Suprapubic skin (tissue), 4 donors: ENCODE data around the gene PATL2. TPM values are rescaled to one million over a fixed set of nuclear protein-coding genes. Genes with fewer than 3 reads are reported as not detected.
"Not testable (repeated sequence)": the region's sequence is repeated elsewhere in the genome, so short reads cannot be mapped to it uniquely, and the experiment has no call there.

Experiments used
- DNase-seq, 2 donors: peaks; one replicate each; pipeline ENCODE4 v3.0.0-alpha.2; 2019; ENCODE audit warnings: low spot score in 2 of 2
- H3K27ac ChIP-seq: fragments of 200-600 bp; sonication (generic); one replicate; pipeline ENCODE4 v1.5.1; 2019
- H3K27me3 ChIP-seq: fragments of 200-600 bp; sonication (generic); one replicate; pipeline ENCODE4 v1.5.1; 2019
- H3K36me3 ChIP-seq: fragments of 200-600 bp; sonication (generic); one replicate; pipeline ENCODE4 v1.5.1; 2019
- H3K4me1 ChIP-seq: fragments of 200-600 bp; sonication (generic); one replicate; pipeline ENCODE4 v1.5.1; 2019
- H3K4me3 ChIP-seq: fragments of 200-600 bp; sonication (generic); one replicate; pipeline ENCODE4 v1.5.1; 2019; ENCODE audit warnings: mild to moderate bottlenecking
- H3K9me3 ChIP-seq: fragments of 200-600 bp; sonication (generic); one replicate; pipeline ENCODE4 v1.5.1; 2019
- EP300 ChIP-seq: sonication (generic); formaldehyde crosslinking; IDR thresholded peaks from one replicate; pipeline ENCODE4 v1.6.1; 2017; ENCODE audit warnings: antibody characterized with exemption
- POLR2A ChIP-seq, 2 donors: fragments of 450-650 bp; IDR thresholded peaks; one replicate each; pipeline ENCODE4 v1.6.1; 2017; ENCODE audit warnings: antibody characterized with exemption in 2 of 2, mild to moderate bottlenecking in 2 of 2, moderate library complexity in 2 of 2
- POLR2AphosphoS5 ChIP-seq, 3 donors: sonication (generic); formaldehyde crosslinking; IDR thresholded peaks; one replicate each; pipeline ENCODE4 v1.6.1; 2017; ENCODE audit warnings: antibody characterized with exemption in 3 of 3
- WGBS: methylation state at CpG from one replicate; pipeline ENCODE4 v1.1.5; 2018; 5-methylcytosine and 5-hydroxymethylcytosine counted together
- total RNA-seq, 4 donors: library from RNA; depleted of rRNA; stranded (reverse); fragments of >200 nt; gene quantifications; one replicate each; pipeline ENCODE4 v1.1.0, GENCODE V29; 2016
- TF ChIP-seq, protein P1 (sequence below), 2 donors: fragments of 200-600 bp in 1 of 2; fragments of 450-650 bp in 1 of 2; sonication (generic) in 1 of 2; IDR thresholded peaks; one replicate each; pipeline ENCODE4 v1.5.1; 2016 to 2019; ENCODE audit warnings: antibody characterized with exemption in 2 of 2, mild to moderate bottlenecking in 1 of 2, moderate library complexity in 1 of 2

PATL2 gene
- total RNA-seq, 4 donors from 2014 or later, result 0.57 to 1.2 (median 0.86) TPM; not detected in 1

DNA sequence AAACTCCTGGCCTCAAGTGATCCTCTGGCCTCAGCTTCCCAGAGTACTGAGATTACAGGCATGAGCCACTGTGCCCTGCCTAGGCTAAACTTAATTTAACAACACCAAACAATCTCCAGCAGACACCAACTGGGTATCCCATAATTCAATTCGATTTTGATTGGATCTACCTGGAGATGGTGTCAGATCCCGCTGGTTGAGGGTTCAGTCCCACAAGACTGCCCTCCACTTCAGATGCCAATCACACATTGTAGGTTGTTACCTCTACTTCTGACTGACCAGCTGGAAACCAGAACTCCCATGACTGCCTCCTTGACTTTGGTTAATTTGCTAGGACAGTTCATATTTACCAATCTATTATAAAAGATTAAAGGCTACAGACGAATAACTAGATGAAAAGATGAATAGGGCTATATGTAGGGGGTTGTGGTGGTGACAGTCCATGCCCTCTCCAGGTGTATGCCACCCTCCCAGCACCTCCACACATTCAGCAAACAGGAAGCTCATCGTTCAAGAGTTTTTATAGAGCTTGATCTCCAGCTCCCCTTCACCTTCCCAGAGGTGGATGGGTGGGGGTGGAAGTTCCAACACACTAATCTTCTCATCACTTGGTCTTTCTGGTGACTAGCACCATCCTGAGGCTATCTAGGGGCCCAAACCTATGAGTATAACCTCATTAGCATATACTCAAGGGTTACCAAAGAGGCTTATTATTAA is 9.5 kb upstream of the PATL2 start:
- Histone ChIP-seq H3K27ac (no peak overlapping the region), H3K27me3 (no peaks in the 10 kb centered on the region)
- WGBS, result 75% methylated on average over 4 of the region's 4 CpGs

DNA sequence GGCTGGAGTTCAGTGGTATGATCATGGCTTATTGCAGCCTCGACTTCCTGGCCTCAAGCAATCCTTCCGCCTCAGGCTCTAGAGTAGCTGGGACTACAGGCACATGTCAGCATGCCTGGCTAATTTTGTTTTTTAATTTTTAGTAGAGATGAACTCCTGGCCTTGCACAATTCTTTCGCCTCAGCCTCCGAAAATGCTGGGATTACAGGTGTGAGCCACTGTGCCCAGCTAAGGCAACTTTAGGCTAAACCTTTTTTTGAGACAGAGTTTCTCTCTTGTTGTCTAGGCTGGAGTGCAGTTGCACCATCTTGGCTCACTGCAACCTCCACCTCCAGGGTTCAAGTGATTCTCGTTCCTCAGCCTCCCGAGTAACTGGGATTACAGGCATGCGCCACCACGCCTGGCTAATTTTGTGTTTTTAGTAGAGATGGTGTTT is 8.9 kb upstream of the PATL2 start:
- not testable (repeated sequence) for DNase-seq, H3K9me3 ChIP-seq, H3K4me3 ChIP-seq, H3K27ac ChIP-seq, H3K27me3 ChIP-seq
- H3K36me3 ChIP-seq, result peaks cover 48% of the 10 kb centered on the region
- H3K4me1 ChIP-seq, result peaks cover 33% of the 10 kb centered on the region
- 88% methylated on average over 8 of the region's 8 CpGs for WGBS

More for the DNA sequence above, 9.5 kb upstream of the PATL2 start:
- Histone ChIP-seq H3K4me3 (no peak overlapping the region), H3K4me1 (peaks cover 27% of the 10 kb centered on the region), H3K9me3 (no peaks in the 10 kb centered on the region), H3K36me3 (peaks cover 42% of the 10 kb centered on the region)
- no peak for TF ChIP-seq POLR2AphosphoS5 (IDR thresholded peaks at IDR 0.05)
- TF ChIP-seq POLR2A (IDR thresholded peaks at IDR 0.05), result no peak
- TF ChIP-seq EP300, result no peak
- TF ChIP-seq, protein P1, sequence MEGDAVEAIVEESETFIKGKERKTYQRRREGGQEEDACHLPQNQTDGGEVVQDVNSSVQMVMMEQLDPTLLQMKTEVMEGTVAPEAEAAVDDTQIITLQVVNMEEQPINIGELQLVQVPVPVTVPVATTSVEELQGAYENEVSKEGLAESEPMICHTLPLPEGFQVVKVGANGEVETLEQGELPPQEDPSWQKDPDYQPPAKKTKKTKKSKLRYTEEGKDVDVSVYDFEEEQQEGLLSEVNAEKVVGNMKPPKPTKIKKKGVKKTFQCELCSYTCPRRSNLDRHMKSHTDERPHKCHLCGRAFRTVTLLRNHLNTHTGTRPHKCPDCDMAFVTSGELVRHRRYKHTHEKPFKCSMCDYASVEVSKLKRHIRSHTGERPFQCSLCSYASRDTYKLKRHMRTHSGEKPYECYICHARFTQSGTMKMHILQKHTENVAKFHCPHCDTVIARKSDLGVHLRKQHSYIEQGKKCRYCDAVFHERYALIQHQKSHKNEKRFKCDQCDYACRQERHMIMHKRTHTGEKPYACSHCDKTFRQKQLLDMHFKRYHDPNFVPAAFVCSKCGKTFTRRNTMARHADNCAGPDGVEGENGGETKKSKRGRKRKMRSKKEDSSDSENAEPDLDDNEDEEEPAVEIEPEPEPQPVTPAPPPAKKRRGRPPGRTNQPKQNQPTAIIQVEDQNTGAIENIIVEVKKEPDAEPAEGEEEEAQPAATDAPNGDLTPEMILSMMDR (IDR thresholded peaks at IDR 0.05), result no peak
- DNase-seq, result no peak

DNA sequence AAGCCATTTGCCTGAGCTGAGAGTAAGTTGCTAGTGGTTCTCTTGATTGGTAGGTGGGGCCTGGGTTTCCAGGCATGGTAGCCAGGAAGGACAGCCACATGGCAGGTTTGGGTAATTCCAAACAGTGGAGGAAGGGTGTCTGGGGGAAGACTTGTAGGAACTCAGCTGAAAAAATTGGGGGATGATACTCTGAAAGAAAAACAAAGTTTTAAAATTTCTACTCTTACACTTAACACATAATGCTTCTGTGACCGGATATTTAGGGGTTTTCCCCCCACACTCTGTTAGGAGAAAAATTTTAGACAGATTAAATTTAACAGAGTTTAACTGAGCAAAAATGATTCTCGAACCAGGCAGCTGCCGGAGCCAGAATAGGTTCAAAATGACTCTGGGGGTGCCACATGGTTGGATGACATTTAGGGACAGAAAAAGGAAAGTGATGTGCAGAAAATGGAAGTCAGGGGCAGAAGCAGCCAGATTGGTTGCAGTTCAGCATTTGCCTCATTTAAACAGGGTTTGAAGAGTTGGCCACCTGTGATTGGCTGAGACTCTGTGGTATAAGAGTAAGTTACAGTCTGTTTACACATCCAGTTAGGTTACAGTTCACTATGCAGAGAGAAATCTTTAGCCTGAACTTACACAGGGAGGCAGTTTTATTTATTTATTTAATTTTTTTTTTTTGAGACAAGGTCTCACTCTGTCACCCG is 8.3 kb upstream of the PATL2 start:
- 72% methylated on average over 4 of the region's 4 CpGs for WGBS
- DNase-seq, result no peak
- Histone ChIP-seq H3K4me1 (peaks cover 39% of the 10 kb centered on the region), H3K27me3 (no peaks in the 10 kb centered on the region), H3K9me3 (no peaks in the 10 kb centered on the region), H3K4me3 (no peak overlapping the region), H3K36me3 (peaks cover 50% of the 10 kb centered on the region), H3K27ac (no peak overlapping the region)
- TF ChIP-seq EP300 (no peak), POLR2A (IDR thresholded peaks at IDR 0.05) (no peak), POLR2AphosphoS5 (IDR thresholded peaks at IDR 0.05) (no peak)
- TF ChIP-seq, protein P1 (IDR thresholded peaks at IDR 0.05), result no peak

DNA sequence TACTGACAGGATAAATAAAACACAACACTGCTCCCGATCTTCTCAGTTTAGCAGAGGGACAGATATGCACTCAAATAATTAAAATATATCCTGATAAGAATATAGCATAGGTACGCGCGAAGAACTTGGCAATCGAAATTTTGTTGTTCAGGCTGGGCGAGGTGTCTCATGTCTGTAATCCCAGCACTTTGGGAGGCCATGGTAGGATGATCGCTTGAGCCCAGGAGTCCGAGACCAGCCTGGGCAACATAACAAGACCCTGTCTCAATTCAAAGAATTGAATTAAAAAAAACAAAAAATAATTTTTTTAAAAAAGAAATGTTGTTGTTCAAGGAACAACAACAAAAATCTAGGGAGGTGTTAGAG is 7.8 kb upstream of the PATL2 start:
- 81% methylated on average over 8 of the region's 8 CpGs for WGBS
- H3K4me3 ChIP-seq, result no peak overlapping the region
- H3K27ac ChIP-seq, result no peak overlapping the region
- no peaks in the 10 kb centered on the region for H3K27me3 ChIP-seq
- H3K4me1 ChIP-seq, result peaks cover 44% of the 10 kb centered on the region
- no peaks in the 10 kb centered on the region for H3K9me3 ChIP-seq
- no peak for TF ChIP-seq POLR2AphosphoS5 (IDR thresholded peaks at IDR 0.05)
- TF ChIP-seq, protein P1 (IDR thresholded peaks at IDR 0.05), result no peak
- no peak for TF ChIP-seq POLR2A (IDR thresholded peaks at IDR 0.05)
- no peak for DNase-seq
- peaks cover 50% of the 10 kb centered on the region for H3K36me3 ChIP-seq

DNA sequence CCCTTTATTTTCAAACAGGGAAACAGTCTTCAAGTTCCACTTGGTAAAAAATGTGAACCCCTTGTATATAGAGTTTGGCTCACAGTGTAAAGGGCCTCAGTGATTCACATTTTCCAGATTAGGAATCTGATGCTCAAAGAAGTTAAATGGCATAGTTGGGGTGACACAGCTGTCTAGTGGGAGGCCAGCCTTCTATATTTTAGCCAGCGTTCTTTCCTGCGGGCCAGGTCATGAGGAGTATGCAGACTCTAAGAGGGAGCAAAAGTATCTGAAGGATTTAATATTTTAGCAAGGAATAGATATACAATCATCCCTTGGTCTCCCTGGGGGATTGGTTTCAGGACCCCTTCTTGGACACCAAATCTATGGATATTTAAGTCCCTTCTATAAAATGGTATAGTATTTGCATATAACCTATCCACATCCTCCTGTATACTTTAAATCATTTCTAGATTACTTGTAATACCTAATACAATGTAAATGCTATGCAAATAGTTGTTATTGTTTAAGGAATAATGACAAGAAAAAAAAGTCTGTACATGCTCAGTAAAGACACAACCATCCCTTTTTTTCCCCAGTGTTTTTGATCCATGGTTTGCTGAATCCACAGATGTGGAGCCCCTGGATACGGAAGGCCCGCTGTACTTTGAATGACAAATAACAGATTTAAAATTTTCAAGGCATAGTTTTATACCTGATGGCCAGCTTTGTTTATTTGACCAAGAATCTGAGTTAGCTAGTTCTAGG is 7.2 kb upstream of the PATL2 start:
- no peaks in the 10 kb centered on the region for H3K9me3 ChIP-seq
- 86% methylated on average over 4 of the region's 4 CpGs for WGBS
- H3K4me3 ChIP-seq, result no peak overlapping the region
- TF ChIP-seq POLR2A (IDR thresholded peaks at IDR 0.05) (no peak), POLR2AphosphoS5 (IDR thresholded peaks at IDR 0.05) (no peak), EP300 (no peak)
- TF ChIP-seq, protein P1 (IDR thresholded peaks at IDR 0.05), result no peak
- H3K4me1 ChIP-seq, result peaks cover 50% of the 10 kb centered on the region
- DNase-seq, result no peak
- H3K36me3 ChIP-seq, result peaks cover 50% of the 10 kb centered on the region
- no peaks in the 10 kb centered on the region for H3K27me3 ChIP-seq
- H3K27ac ChIP-seq, result no peak overlapping the region
